HG03066 (cell line): ENCODE results near the gene AKNA.

Experiments
- ATAC-seq: cut with Tn5 transposase; IDR thresholded peaks from one replicate; pipeline ENCODE4 v1.9.1; 2021; ENCODE audit warnings: low read depth; ENCODE audit not compliant: unreplicated experiment

The AKNA gene

GRCh38 chr9:114311571-114312512 is 75.9 kb downstream of the AKNA start:
- no peak for ATAC-seq

GRCh38 chr9:114310471-114311450 is 77.0 kb downstream of the AKNA start:
- ATAC-seq, result no peak

GRCh38 chr9:114309096-114309495 is 78.7 kb downstream of the AKNA start:
- ATAC-seq, result no peak

- ATAC-seq, result no peak
Measured at GRCh38 chr9:114308361-114308950, 79.3 kb downstream of the AKNA start.

GRCh38 chr9:114307899-114308267 is 79.9 kb downstream of the AKNA start:
- ATAC-seq, result no peak

GRCh38 chr9:114304416-114305188 is 83.2 kb downstream of the AKNA start:
- no peak for ATAC-seq

GRCh38 chr9:114303977-114304376 is 83.8 kb downstream of the AKNA start:
- ATAC-seq, result no peak

GRCh38 chr9:114303571-114303970 is 84.2 kb downstream of the AKNA start:
- ATAC-seq, result no peak

GRCh38 chr9:114302727-114303126 is 85.1 kb downstream of the AKNA start:
- ATAC-seq, result no peak

- ATAC-seq, result no peak
Measured at GRCh38 chr9:114301798-114302565, 85.8 kb downstream of the AKNA start.

- ATAC-seq, result no peak
Measured at GRCh38 chr9:114300846-114301797, 86.7 kb downstream of the AKNA start.

GRCh38 chr9:114300153-114300845 is 87.5 kb downstream of the AKNA start:
- no peak for ATAC-seq

- no peak for ATAC-seq
Measured at GRCh38 chr9:114299286-114300152, 88.3 kb downstream of the AKNA start.

- ATAC-seq, result no peak
Measured at GRCh38 chr9:114296338-114296737, 91.4 kb downstream of the AKNA start.

GRCh38 chr9:114294664-114295063 is 93.1 kb downstream of the AKNA start:
- no peak for ATAC-seq

- ATAC-seq, result no peak
Measured at GRCh38 chr9:114291886-114292590, 95.7 kb downstream of the AKNA start.
